OCI-LY3 (cell line): ENCODE measurements around the gene KLHL35.

Experiments
- EZH2phosphoT487 ChIP-seq: fragments of 200-600 bp; shearing (Covaris generic); IDR thresholded peaks from 2 replicates; pipeline ENCODE4 v1.6.1; 2018; ENCODE audit warnings: antibody characterized with exemption, mixed run types, low read depth
- TF ChIP-seq, protein P1 (sequence below): fragments of 200-600, 300-600 bp; sonication (generic); IDR thresholded peaks from 2 replicates; pipeline ENCODE4 v1.5.1; 2014; ENCODE audit warnings: antibody characterized with exemption, low read length, low read depth

DNA sequence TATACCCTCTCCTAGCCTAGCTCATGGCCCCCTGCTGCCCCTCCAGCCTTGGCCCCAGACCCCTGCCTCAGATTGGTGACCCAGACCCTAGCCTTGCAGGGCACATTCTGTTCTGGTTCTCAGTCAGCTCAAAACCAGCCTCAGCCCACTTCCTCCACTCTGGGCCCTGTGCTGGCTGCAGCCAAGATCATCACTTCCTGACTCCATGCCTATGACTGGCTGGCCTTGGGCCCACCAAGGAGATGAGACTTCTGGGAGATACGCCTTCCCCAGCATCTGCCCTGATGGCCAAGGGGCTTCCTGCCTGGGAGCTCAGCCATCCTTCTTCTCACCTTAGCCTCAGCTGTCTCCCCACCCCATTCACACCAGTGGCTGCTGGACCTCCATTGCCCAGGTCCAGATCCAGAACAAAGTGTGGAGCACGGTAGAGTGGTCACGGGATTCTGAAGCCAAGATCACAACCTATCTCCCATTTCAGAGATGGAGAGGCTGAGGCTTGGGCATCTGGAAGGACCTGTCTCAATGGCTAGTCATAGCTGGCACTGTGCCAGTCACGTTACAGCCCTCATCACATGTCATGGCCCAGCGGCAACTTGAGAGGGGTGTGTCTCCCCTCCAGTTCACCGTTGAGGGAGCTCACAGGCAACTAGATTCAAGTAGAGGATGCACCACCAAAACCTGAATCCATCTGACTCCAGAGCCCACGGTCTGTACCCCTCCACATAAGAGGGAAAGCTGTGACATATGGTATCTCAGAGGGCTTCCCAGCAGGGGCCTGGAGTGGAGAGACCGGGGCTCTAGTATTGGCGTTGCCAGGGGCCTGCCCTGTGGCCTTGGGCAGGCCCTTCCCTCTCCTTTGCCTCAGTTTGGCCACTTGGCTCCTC is 43.0 kb upstream of the KLHL35 start:
- TF ChIP-seq, protein P1, sequence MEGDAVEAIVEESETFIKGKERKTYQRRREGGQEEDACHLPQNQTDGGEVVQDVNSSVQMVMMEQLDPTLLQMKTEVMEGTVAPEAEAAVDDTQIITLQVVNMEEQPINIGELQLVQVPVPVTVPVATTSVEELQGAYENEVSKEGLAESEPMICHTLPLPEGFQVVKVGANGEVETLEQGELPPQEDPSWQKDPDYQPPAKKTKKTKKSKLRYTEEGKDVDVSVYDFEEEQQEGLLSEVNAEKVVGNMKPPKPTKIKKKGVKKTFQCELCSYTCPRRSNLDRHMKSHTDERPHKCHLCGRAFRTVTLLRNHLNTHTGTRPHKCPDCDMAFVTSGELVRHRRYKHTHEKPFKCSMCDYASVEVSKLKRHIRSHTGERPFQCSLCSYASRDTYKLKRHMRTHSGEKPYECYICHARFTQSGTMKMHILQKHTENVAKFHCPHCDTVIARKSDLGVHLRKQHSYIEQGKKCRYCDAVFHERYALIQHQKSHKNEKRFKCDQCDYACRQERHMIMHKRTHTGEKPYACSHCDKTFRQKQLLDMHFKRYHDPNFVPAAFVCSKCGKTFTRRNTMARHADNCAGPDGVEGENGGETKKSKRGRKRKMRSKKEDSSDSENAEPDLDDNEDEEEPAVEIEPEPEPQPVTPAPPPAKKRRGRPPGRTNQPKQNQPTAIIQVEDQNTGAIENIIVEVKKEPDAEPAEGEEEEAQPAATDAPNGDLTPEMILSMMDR, result no peak
- no peak for TF ChIP-seq EZH2phosphoT487
